ENCODE measurements around the gene CARD11. TPM values are rescaled to one million over a fixed set of nuclear protein-coding genes. Genes with fewer than 3 reads are reported as not detected.

CARD11 gene
- total RNA-seq, 1 experiment from 2014 or later = 0.57 TPM

DNA sequence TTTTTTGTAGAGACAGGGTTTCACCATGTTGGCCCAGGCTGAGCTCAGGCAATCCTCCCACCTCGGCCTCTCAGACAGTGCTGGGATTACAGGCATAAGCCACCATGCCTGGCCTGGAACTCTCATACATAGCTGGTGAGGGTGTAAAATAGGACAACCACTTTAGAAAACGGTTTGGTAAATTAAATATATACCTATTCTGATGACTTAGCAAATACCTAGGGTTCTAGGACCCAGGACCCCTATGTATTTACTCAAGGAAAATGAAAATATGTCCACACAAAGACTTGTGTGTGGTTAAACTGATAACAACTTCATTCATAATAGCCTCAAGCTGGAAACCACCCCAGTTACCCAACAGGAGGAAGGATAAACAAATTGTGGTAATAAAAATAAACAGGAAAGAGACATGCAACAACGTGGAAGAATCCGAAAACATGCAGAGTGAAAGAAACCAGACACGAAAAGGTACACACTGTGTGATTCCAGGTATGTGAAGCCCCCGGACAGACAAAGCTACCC is 52.7 kb downstream of the CARD11 start:
- Histone ChIP-seq H4K20me1 (ENCODE audit: insufficient read depth) (no peaks in the 10 kb centered on the region), H3K79me2 (ENCODE audit: insufficient read depth, low read length) (no peaks in the 10 kb centered on the region), H3K4me3 (replicated peaks in 1 of 2; ENCODE audit: low read depth in 1 of 2, low read length in 2 of 2) (no peak overlapping the region), H3K9me2 (ENCODE audit: insufficient read depth) (no peaks in the 10 kb centered on the region), H3K27me3 (ENCODE audit: insufficient read depth, low read length) (peaks cover 4% of the 10 kb centered on the region; the same call in 1 of the 2 replicates), H3K4me2 (ENCODE audit: low read length) (no peak overlapping the region), H3K9ac (ENCODE audit: low read length) (no peak overlapping the region), H3K27ac (ENCODE audit: low read depth, low read length) (no peak overlapping the region), H3K4me1 (ENCODE audit: control insufficient read depth in 1 of 2, insufficient read depth in 2 of 2, low read length in 2 of 2) (no peaks in the 10 kb centered on the region), H3K36me3 (ENCODE audit: control insufficient read depth in 1 of 2, insufficient read depth in 2 of 2, low read length in 2 of 2) (no peaks in the 10 kb centered on the region), H2AFZ (ENCODE audit: low read depth, low read length, poor library complexity, severe bottlenecking) (no peak overlapping the region), H3K9me3 (ENCODE audit: control insufficient read depth in 1 of 2, insufficient read depth in 1 of 2, low read depth in 1 of 2, low read length in 2 of 2) (no peaks in the 10 kb centered on the region)
- no TSS peak for BruUV-seq (replicated peaks)
- RAD21 ChIA-PET (ENCODE audit: low non-redundant PET in 1 of 2, low total read pairs in 2 of 2, uncharacterized antibody in 2 of 2, unreplicated experiment in 2 of 2) = no interaction called here
- ATAC-seq = no peak
- intact Hi-C loops (cut with micrococcal nuclease) = no loop called here
- TF ChIP-seq YY1 (IDR thresholded peaks at IDR 0.05; ENCODE audit: extremely low read depth, insufficient replicate concordance, low read depth, low read length) = no peak
- TF ChIP-seq, protein P1, sequence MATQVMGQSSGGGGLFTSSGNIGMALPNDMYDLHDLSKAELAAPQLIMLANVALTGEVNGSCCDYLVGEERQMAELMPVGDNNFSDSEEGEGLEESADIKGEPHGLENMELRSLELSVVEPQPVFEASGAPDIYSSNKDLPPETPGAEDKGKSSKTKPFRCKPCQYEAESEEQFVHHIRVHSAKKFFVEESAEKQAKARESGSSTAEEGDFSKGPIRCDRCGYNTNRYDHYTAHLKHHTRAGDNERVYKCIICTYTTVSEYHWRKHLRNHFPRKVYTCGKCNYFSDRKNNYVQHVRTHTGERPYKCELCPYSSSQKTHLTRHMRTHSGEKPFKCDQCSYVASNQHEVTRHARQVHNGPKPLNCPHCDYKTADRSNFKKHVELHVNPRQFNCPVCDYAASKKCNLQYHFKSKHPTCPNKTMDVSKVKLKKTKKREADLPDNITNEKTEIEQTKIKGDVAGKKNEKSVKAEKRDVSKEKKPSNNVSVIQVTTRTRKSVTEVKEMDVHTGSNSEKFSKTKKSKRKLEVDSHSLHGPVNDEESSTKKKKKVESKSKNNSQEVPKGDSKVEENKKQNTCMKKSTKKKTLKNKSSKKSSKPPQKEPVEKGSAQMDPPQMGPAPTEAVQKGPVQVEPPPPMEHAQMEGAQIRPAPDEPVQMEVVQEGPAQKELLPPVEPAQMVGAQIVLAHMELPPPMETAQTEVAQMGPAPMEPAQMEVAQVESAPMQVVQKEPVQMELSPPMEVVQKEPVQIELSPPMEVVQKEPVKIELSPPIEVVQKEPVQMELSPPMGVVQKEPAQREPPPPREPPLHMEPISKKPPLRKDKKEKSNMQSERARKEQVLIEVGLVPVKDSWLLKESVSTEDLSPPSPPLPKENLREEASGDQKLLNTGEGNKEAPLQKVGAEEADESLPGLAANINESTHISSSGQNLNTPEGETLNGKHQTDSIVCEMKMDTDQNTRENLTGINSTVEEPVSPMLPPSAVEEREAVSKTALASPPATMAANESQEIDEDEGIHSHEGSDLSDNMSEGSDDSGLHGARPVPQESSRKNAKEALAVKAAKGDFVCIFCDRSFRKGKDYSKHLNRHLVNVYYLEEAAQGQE (IDR thresholded peaks at IDR 0.05; ENCODE audit: low read depth) = no peak
- TF ChIP-seq, protein P2, sequence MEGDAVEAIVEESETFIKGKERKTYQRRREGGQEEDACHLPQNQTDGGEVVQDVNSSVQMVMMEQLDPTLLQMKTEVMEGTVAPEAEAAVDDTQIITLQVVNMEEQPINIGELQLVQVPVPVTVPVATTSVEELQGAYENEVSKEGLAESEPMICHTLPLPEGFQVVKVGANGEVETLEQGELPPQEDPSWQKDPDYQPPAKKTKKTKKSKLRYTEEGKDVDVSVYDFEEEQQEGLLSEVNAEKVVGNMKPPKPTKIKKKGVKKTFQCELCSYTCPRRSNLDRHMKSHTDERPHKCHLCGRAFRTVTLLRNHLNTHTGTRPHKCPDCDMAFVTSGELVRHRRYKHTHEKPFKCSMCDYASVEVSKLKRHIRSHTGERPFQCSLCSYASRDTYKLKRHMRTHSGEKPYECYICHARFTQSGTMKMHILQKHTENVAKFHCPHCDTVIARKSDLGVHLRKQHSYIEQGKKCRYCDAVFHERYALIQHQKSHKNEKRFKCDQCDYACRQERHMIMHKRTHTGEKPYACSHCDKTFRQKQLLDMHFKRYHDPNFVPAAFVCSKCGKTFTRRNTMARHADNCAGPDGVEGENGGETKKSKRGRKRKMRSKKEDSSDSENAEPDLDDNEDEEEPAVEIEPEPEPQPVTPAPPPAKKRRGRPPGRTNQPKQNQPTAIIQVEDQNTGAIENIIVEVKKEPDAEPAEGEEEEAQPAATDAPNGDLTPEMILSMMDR (IDR thresholded peaks at IDR 0.05 in 2 of 3, conservative IDR thresholded peaks at IDR 0.05 in 1 of 3; ENCODE audit: borderline replicate concordance in 1 of 3, insufficient read depth in 1 of 3, low read depth in 2 of 3, low read length in 2 of 3) = no peak
- no peak for TF ChIP-seq SRF (IDR thresholded peaks at IDR 0.05; ENCODE audit: low read depth)
- TF ChIP-seq, protein P3, sequence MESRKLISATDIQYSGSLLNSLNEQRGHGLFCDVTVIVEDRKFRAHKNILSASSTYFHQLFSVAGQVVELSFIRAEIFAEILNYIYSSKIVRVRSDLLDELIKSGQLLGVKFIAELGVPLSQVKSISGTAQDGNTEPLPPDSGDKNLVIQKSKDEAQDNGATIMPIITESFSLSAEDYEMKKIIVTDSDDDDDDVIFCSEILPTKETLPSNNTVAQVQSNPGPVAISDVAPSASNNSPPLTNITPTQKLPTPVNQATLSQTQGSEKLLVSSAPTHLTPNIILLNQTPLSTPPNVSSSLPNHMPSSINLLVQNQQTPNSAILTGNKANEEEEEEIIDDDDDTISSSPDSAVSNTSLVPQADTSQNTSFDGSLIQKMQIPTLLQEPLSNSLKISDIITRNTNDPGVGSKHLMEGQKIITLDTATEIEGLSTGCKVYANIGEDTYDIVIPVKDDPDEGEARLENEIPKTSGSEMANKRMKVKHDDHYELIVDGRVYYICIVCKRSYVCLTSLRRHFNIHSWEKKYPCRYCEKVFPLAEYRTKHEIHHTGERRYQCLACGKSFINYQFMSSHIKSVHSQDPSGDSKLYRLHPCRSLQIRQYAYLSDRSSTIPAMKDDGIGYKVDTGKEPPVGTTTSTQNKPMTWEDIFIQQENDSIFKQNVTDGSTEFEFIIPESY (IDR thresholded peaks at IDR 0.05; ENCODE audit: extremely low read depth, insufficient replicate concordance, low read length) = no peak
- no peak for TF ChIP-seq ELF1 (IDR thresholded peaks at IDR 0.05; ENCODE audit: borderline replicate concordance, low read depth)
- TF ChIP-seq ZFX (IDR thresholded peaks at IDR 0.05) = no peak
- TF ChIP-seq ZNF274 (IDR thresholded peaks at IDR 0.05; ENCODE audit: low read depth, low read length) = no peak
- TF ChIP-seq EZH2 (IDR thresholded peaks at IDR 0.05) = no peak
- TF ChIP-seq EZH2phosphoT487 (IDR thresholded peaks at IDR 0.05; ENCODE audit: borderline replicate concordance) = no peak
- TF ChIP-seq POLR2AphosphoS5 (IDR thresholded peaks at IDR 0.05; ENCODE audit: low read depth, low read length) = no peak
- TF ChIP-seq EGR1 (IDR thresholded peaks at IDR 0.05; ENCODE audit: low read depth) = no peak
- TF ChIP-seq JUND (IDR thresholded peaks at IDR 0.05) = no peak
- TF ChIP-seq SP1 (IDR thresholded peaks at IDR 0.05; ENCODE audit: low read depth) = no peak
- TF ChIP-seq CEBPB (IDR thresholded peaks at IDR 0.05; ENCODE audit: low read depth) = no peak
- no peak for TF ChIP-seq RAD21 (IDR thresholded peaks at IDR 0.05; ENCODE audit: low read depth)
- TF ChIP-seq, protein P4, sequence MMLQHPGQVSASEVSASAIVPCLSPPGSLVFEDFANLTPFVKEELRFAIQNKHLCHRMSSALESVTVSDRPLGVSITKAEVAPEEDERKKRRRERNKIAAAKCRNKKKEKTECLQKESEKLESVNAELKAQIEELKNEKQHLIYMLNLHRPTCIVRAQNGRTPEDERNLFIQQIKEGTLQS (IDR thresholded peaks at IDR 0.05) = no peak
- no peak for TF ChIP-seq CBX3 (IDR thresholded peaks at IDR 0.05; ENCODE audit: low read depth)
- no peak for TF ChIP-seq POLR2A (IDR thresholded peaks at IDR 0.05; ENCODE audit: borderline replicate concordance, extremely low read depth, insufficient read depth, insufficient read length)
- CTCF ChIA-PET = no interaction called here
- POLR2A ChIA-PET = no interaction called here
- DNase-seq (ENCODE audit: low read depth, low spot score) = no peak
